ENCODE measurements around the gene EN2.

EN2 gene

GRCh38 chr7:155459700-155460461, 2.0 kb downstream of the EN2 start:
- peaks cover 2% of the 10 kb centered on the region for H3K9me3 Mint-ChIP-seq
- no peak for ATAC-seq (ENCODE audit: low read depth)
- H3K27ac Mint-ChIP-seq, result peak overlapping the region; percentile 68
- peaks cover 35% of the 10 kb centered on the region for H3K27me3 Mint-ChIP-seq
- DNase-seq (ENCODE audit: low spot score in 2 of 2), result no peak
- H3K36me3 Mint-ChIP-seq, result peaks cover 2% of the 10 kb centered on the region
- no peak overlapping the region for H3K4me3 Mint-ChIP-seq
- H3K4me1 Mint-ChIP-seq, result peaks cover 10% of the 10 kb centered on the region

- ATAC-seq (ENCODE audit: low read depth), result no peak
- no peak for DNase-seq (ENCODE audit: low spot score in 2 of 2)
- H3K4me3 Mint-ChIP-seq, result no peak overlapping the region
- H3K27me3 Mint-ChIP-seq, result peaks cover 29% of the 10 kb centered on the region
- H3K27ac Mint-ChIP-seq, result no peak overlapping the region
- H3K9me3 Mint-ChIP-seq, result peaks cover 2% of the 10 kb centered on the region
- peaks cover 2% of the 10 kb centered on the region for H3K36me3 Mint-ChIP-seq
- peaks cover 10% of the 10 kb centered on the region for H3K4me1 Mint-ChIP-seq
These were observed 3.1 kb downstream of the EN2 start for GRCh38 chr7:155460926-155461613.

GRCh38 chr7:155461631-155462030, 3.7 kb downstream of the EN2 start:
- ATAC-seq (ENCODE audit: low read depth), result no peak
- H3K4me3 Mint-ChIP-seq, result no peak overlapping the region

GRCh38 chr7:155462163-155462735, 4.3 kb downstream of the EN2 start:
- Mint-ChIP-seq H3K4me1 (peaks cover 7% of the 10 kb centered on the region), H3K27me3 (peaks cover 26% of the 10 kb centered on the region), H3K4me3 (no peak overlapping the region), H3K27ac (no peak overlapping the region), H3K9me3 (no peaks in the 10 kb centered on the region), H3K36me3 (peaks cover 2% of the 10 kb centered on the region)
- DNase-seq (ENCODE audit: low spot score in 2 of 2) (no peak), ATAC-seq (ENCODE audit: low read depth) (no peak)

More at GRCh38 chr7:155461631-155462030, 3.7 kb downstream of the EN2 start:
- no peak for DNase-seq (ENCODE audit: low spot score in 2 of 2)
- Mint-ChIP-seq H3K4me1 (peaks cover 7% of the 10 kb centered on the region), H3K9me3 (no peaks in the 10 kb centered on the region), H3K27ac (no peak overlapping the region), H3K27me3 (peaks cover 26% of the 10 kb centered on the region), H3K36me3 (peaks cover 2% of the 10 kb centered on the region)

- peaks cover 26% of the 10 kb centered on the region for H3K27me3 Mint-ChIP-seq
- peaks cover 2% of the 10 kb centered on the region for H3K36me3 Mint-ChIP-seq
- H3K4me1 Mint-ChIP-seq, result peaks cover 7% of the 10 kb centered on the region
- DNase-seq (ENCODE audit: low spot score in 2 of 2) (no peak), ATAC-seq (ENCODE audit: low read depth) (no peak)
- H3K4me3 Mint-ChIP-seq, result no peak overlapping the region
- H3K9me3 Mint-ChIP-seq, result no peaks in the 10 kb centered on the region
- H3K27ac Mint-ChIP-seq, result no peak overlapping the region
These were observed 5.3 kb downstream of the EN2 start for GRCh38 chr7:155463114-155463811.

- H3K4me1 Mint-ChIP-seq, result peaks cover 6% of the 10 kb centered on the region
- ATAC-seq (ENCODE audit: low read depth) (no peak), DNase-seq (ENCODE audit: low spot score in 2 of 2) (no peak)
- no peaks in the 10 kb centered on the region for H3K9me3 Mint-ChIP-seq
- H3K27me3 Mint-ChIP-seq, result peaks cover 30% of the 10 kb centered on the region
- H3K36me3 Mint-ChIP-seq, result peaks cover 2% of the 10 kb centered on the region
- H3K4me3 Mint-ChIP-seq, result no peak overlapping the region
- no peak overlapping the region for H3K27ac Mint-ChIP-seq
These were observed 6.3 kb downstream of the EN2 start for GRCh38 chr7:155464183-155464582.

GRCh38 chr7:155464948-155465739, 7.2 kb downstream of the EN2 start:
- ATAC-seq (ENCODE audit: low read depth) (no peak), DNase-seq (ENCODE audit: low spot score in 2 of 2) (no peak)
- Mint-ChIP-seq H3K36me3 (peaks cover 2% of the 10 kb centered on the region), H3K4me3 (no peak overlapping the region), H3K27ac (no peak overlapping the region), H3K4me1 (peaks cover 2% of the 10 kb centered on the region), H3K9me3 (no peaks in the 10 kb centered on the region), H3K27me3 (peaks cover 29% of the 10 kb centered on the region)

- H3K36me3 Mint-ChIP-seq, result peaks cover 2% of the 10 kb centered on the region
- H3K9me3 Mint-ChIP-seq, result no peaks in the 10 kb centered on the region
- H3K27me3 Mint-ChIP-seq, result peaks cover 32% of the 10 kb centered on the region
- H3K4me1 Mint-ChIP-seq, result peaks cover 2% of the 10 kb centered on the region
- ATAC-seq (ENCODE audit: low read depth), result no peak
- no peak overlapping the region for H3K27ac Mint-ChIP-seq
- no peak overlapping the region for H3K4me3 Mint-ChIP-seq
- no peak for DNase-seq (ENCODE audit: low spot score in 2 of 2)
These were observed 7.8 kb downstream of the EN2 start for GRCh38 chr7:155465761-155466141.

GRCh38 chr7:155466142-155466813, 8.3 kb downstream of the EN2 start:
- no peak for ATAC-seq (ENCODE audit: low read depth)
- peaks cover 2% of the 10 kb centered on the region for H3K36me3 Mint-ChIP-seq
- H3K4me1 Mint-ChIP-seq, result peaks cover 2% of the 10 kb centered on the region
- H3K9me3 Mint-ChIP-seq, result no peaks in the 10 kb centered on the region
- H3K27me3 Mint-ChIP-seq, result peaks cover 29% of the 10 kb centered on the region
- no peak for DNase-seq (ENCODE audit: low spot score in 2 of 2)
- peak overlapping the region; percentile 14 for H3K4me3 Mint-ChIP-seq
- H3K27ac Mint-ChIP-seq, result no peak overlapping the region

GRCh38 chr7:155466814-155467733, 9.1 kb downstream of the EN2 start:
- Mint-ChIP-seq H3K27ac (no peak overlapping the region), H3K27me3 (peaks cover 26% of the 10 kb centered on the region)

GRCh38 chr7:155467846-155468784, 10.2 kb downstream of the EN2 start:
- peaks cover 4% of the 10 kb centered on the region for H3K4me1 Mint-ChIP-seq
- ATAC-seq (ENCODE audit: low read depth) (peak; percentile 59), DNase-seq (ENCODE audit: low spot score in 2 of 2) (peak in 1 of 2 donors; percentile 40)
- no peaks in the 10 kb centered on the region for H3K9me3 Mint-ChIP-seq
- H3K27me3 Mint-ChIP-seq, result peaks cover 27% of the 10 kb centered on the region
- peak overlapping the region; percentile 53 for H3K27ac Mint-ChIP-seq
- peak overlapping the region; percentile 53 for H3K4me3 Mint-ChIP-seq
- H3K36me3 Mint-ChIP-seq, result peaks cover 2% of the 10 kb centered on the region

More at GRCh38 chr7:155466814-155467733, 9.1 kb downstream of the EN2 start:
- Mint-ChIP-seq H3K4me1 (peaks cover 2% of the 10 kb centered on the region), H3K9me3 (no peaks in the 10 kb centered on the region), H3K36me3 (peaks cover 2% of the 10 kb centered on the region), H3K4me3 (peak overlapping the region; percentile 14)
- DNase-seq (ENCODE audit: low spot score in 2 of 2) (peak in 1 of 2 donors; percentile 53), ATAC-seq (ENCODE audit: low read depth) (peak; percentile 29)

All from memory B cell (primary cell).